Retinal pigment epithelial cell (primary cell): Measurements from ENCODE around the gene FRMD4A.

Experiments used
- DNase-seq: peaks from one replicate; pipeline ENCODE4 v3.0.0-alpha.2; 2010; ENCODE audit warnings: low read depth
- H3K4me3 ChIP-seq: 2 replicates; pipeline ENCODE4 v1.5.1; 2011; ENCODE audit warnings: mild to moderate bottlenecking, low read length, control low read depth, moderate library complexity
- CTCF ChIP-seq: conservative IDR thresholded peaks from 2 replicates; pipeline ENCODE4 v1.5.1; 2011; ENCODE audit warnings: low read depth, low read length, control low read depth, inconsistent platforms

Gene FRMD4A

GRCh38 chr10:14312014-14312413, 18.7 kb downstream of the FRMD4A start:
- no peak for DNase-seq
- H3K4me3 ChIP-seq = no peak overlapping the region
- TF ChIP-seq CTCF = no peak

- H3K4me3 ChIP-seq = no peak overlapping the region
- TF ChIP-seq CTCF = no peak
- DNase-seq = no peak
These were observed 19.3 kb downstream of the FRMD4A start for GRCh38 chr10:14311206-14311957.

GRCh38 chr10:14309593-14309992, 21.1 kb downstream of the FRMD4A start:
- no peak overlapping the region for H3K4me3 ChIP-seq
- DNase-seq = no peak
- no peak for TF ChIP-seq CTCF

GRCh38 chr10:14306190-14306589, 24.5 kb downstream of the FRMD4A start:
- no peak overlapping the region for H3K4me3 ChIP-seq
- TF ChIP-seq CTCF = no peak
- no peak for DNase-seq

- no peak for DNase-seq
- no peak overlapping the region for H3K4me3 ChIP-seq
- TF ChIP-seq CTCF = no peak
These were observed 26.7 kb downstream of the FRMD4A start for GRCh38 chr10:14304046-14304445.

GRCh38 chr10:14302035-14302434, 28.7 kb downstream of the FRMD4A start:
- peak; percentile 64 for TF ChIP-seq CTCF
- no peak for DNase-seq
- H3K4me3 ChIP-seq = no peak overlapping the region

GRCh38 chr10:14299556-14299955, 31.2 kb downstream of the FRMD4A start:
- TF ChIP-seq CTCF = no peak
- DNase-seq = no peak
- H3K4me3 ChIP-seq = no peak overlapping the region
